ENCODE results near the gene OXER1.

OXER1 gene

DNA sequence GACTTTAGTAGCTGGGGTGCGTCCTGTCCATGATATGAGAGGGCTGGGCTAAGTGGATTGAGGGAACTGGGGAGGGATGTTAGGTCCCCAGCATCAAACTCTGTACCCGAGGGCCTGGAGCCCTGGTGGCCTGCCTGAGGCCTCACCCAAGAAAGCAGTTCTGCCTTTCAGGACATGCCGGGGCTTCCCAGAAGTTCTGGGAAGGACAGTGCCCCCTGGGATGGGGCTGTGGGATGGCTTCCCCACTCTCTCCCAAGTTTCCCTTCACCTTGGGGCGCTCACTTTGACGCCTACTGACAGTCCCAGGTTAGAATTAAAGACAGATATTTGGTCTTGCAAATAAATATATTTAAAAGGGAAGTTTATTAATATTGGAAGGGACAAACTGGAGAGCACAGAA is 1.8 kb downstream of the OXER1 start:
- Histone ChIP-seq H3K18ac (ENCODE audit: low read length) (no peak overlapping the region), H3K14ac (ENCODE audit: low read length) (no peak overlapping the region), H3K36me3 (replicated peaks in 1 of 2; ENCODE audit: control insufficient read depth in 2 of 2, insufficient read depth in 2 of 2, low read length in 2 of 2) (peaks cover 0 to 2% of the 10 kb centered on the region in 2 donors), H3K9ac (ENCODE audit: low read depth, low read length, poor library complexity) (no peak overlapping the region), H2BK5ac (ENCODE audit: low read length) (no peak overlapping the region), H4K8ac (ENCODE audit: low read depth, low read length) (no peak overlapping the region), H3K4me1 (ENCODE audit: control insufficient read depth in 2 of 2, insufficient read depth in 1 of 2, low read depth in 1 of 2, low read length in 2 of 2) (no peaks in the 10 kb centered on the region), H3K27me3 (ENCODE audit: control insufficient read depth in 3 of 3, insufficient read depth in 3 of 3, low read depth in 1 of 3, low read length in 3 of 3) (no peaks in the 10 kb centered on the region), H2BK12ac (ENCODE audit: low read length) (no peak overlapping the region), H2BK15ac (ENCODE audit: low read length) (no peak overlapping the region), H3K4me2 (ENCODE audit: insufficient read depth, low read length, poor library complexity, severe bottlenecking) (no peak overlapping the region), H3K4me3 (ENCODE audit: low read length in 2 of 2) (no peak overlapping the region), H3K27ac (replicated peaks; ENCODE audit: low read length) (no peak overlapping the region), H2AFZ (ENCODE audit: low read length) (no peak overlapping the region), H3K79me1 (ENCODE audit: low read depth, low read length) (peaks cover 2% of the 10 kb centered on the region), H3K4ac (ENCODE audit: low read length) (no peak overlapping the region), H4K91ac (ENCODE audit: low read depth, low read length, poor library complexity) (no peak overlapping the region), H3K23ac (ENCODE audit: low read depth, low read length, poor library complexity) (no peak overlapping the region), H3K9me3 (replicated peaks in 1 of 2; ENCODE audit: control insufficient read depth in 2 of 2, insufficient read depth in 1 of 2, low read depth in 1 of 2, low read length in 2 of 2) (peaks cover 0 to 2% of the 10 kb centered on the region in 2 donors), H2BK120ac (ENCODE audit: low read depth, low read length) (no peak overlapping the region), H2AK5ac (ENCODE audit: low read depth, low read length) (no peak overlapping the region)
- DNase-seq (ENCODE audit: low spot score): no peak
- WGBS, 2 donors (ENCODE audit: extremely low coverage in 2 of 2, insufficient read length in 2 of 2, insufficient replicate concordance in 1 of 2): no CpG with 5 or more reads among the region's 5 CpGs

DNA sequence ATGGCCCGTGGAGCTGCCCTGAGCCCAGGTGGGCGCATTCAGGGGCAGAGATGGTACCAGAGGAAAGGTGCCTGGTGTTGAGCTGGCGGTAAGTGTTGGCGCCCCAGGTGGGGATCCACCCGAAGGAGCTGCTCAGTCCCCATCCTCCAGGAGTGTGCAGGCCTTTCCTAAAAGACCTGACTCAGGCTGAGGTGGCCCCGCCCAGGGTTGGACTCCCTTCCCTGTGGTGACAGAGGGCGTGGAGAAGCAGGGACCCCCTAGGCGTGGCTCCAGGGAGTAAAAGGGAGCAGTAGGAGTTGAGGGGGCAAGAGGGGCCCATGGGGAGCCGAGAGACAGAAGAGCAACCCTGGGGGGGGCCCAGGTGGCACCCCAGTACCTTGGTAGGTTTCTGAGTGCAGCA is 2.4 kb downstream of the OXER1 start:
- H3K4me3 ChIP-seq (ENCODE audit: low read length in 2 of 2): no peak overlapping the region
- H3K79me1 ChIP-seq (ENCODE audit: low read depth, low read length): no peaks in the 10 kb centered on the region
- no peaks in the 10 kb centered on the region for H3K4me1 ChIP-seq (ENCODE audit: control insufficient read depth in 2 of 2, insufficient read depth in 1 of 2, low read depth in 1 of 2, low read length in 2 of 2)
- H3K14ac ChIP-seq (ENCODE audit: low read length): no peak overlapping the region
- no peak overlapping the region for H4K91ac ChIP-seq (ENCODE audit: low read depth, low read length, poor library complexity)
- WGBS, 2 donors (ENCODE audit: extremely low coverage in 2 of 2, insufficient read length in 2 of 2, insufficient replicate concordance in 1 of 2): no CpG with 5 or more reads among the region's 9 CpGs
- DNase-seq (ENCODE audit: low spot score): no peak
- no peak overlapping the region for H2BK12ac ChIP-seq (ENCODE audit: low read length)
- H2AK5ac ChIP-seq (ENCODE audit: low read depth, low read length): no peak overlapping the region
- H2AFZ ChIP-seq (ENCODE audit: low read length): no peak overlapping the region
- H3K27ac ChIP-seq (replicated peaks; ENCODE audit: low read length): no peak overlapping the region
- peak overlapping the region; percentile 25 for H2BK5ac ChIP-seq (ENCODE audit: low read length)
- H2BK120ac ChIP-seq (ENCODE audit: low read depth, low read length): no peak overlapping the region
- no peak overlapping the region for H3K9ac ChIP-seq (ENCODE audit: low read depth, low read length, poor library complexity)
- H3K27me3 ChIP-seq (ENCODE audit: control insufficient read depth in 3 of 3, insufficient read depth in 3 of 3, low read depth in 1 of 3, low read length in 3 of 3): no peaks in the 10 kb centered on the region
- H2BK15ac ChIP-seq (ENCODE audit: low read length): no peak overlapping the region
- H3K23ac ChIP-seq (ENCODE audit: low read depth, low read length, poor library complexity): peak overlapping the region; percentile 11
- no peak overlapping the region for H3K18ac ChIP-seq (ENCODE audit: low read length)
- no peak overlapping the region for H4K8ac ChIP-seq (ENCODE audit: low read depth, low read length)
- H3K36me3 ChIP-seq (replicated peaks in 1 of 2; ENCODE audit: control insufficient read depth in 2 of 2, insufficient read depth in 2 of 2, low read length in 2 of 2): peaks cover 0 to 2% of the 10 kb centered on the region in 2 donors
- H3K9me3 ChIP-seq (replicated peaks in 1 of 2; ENCODE audit: control insufficient read depth in 2 of 2, insufficient read depth in 1 of 2, low read depth in 1 of 2, low read length in 2 of 2): peaks cover 0 to 2% of the 10 kb centered on the region in 2 donors
- no peak overlapping the region for H3K4ac ChIP-seq (ENCODE audit: low read length)
- no peak overlapping the region for H3K4me2 ChIP-seq (ENCODE audit: insufficient read depth, low read length, poor library complexity, severe bottlenecking)

DNA sequence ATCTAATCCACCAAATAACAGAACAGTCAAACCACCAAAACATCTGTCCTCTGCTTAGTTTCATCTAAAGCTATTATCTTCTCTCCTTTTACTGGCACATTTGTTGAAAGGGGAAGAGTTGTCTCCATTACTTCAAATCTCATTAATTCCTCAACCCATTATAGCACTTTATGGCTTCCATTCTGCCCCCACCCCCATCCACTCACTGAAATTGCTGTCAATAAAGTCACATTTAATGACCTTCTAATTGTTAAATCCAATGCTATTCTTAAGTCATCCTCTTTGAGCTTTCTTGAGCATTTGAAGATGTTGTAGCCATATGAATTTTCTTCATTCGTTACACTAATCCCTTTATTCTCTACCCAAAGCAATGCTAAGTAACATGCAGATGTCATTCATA is 5.2 kb downstream of the OXER1 start:
- no peak overlapping the region for H2BK15ac ChIP-seq (ENCODE audit: low read length)
- DNase-seq (ENCODE audit: low spot score): no peak
- H3K4me1 ChIP-seq (ENCODE audit: control insufficient read depth in 2 of 2, insufficient read depth in 1 of 2, low read depth in 1 of 2, low read length in 2 of 2): peaks cover 0 to 2% of the 10 kb centered on the region in 2 donors
- H2BK5ac ChIP-seq (ENCODE audit: low read length): no peak overlapping the region
- H2AK5ac ChIP-seq (ENCODE audit: low read depth, low read length): no peak overlapping the region
- peaks cover 2 to 7% of the 10 kb centered on the region in 2 donors for H3K36me3 ChIP-seq (replicated peaks in 1 of 2; ENCODE audit: control insufficient read depth in 2 of 2, insufficient read depth in 2 of 2, low read length in 2 of 2)
- H3K4me3 ChIP-seq (ENCODE audit: low read length in 2 of 2): no peak overlapping the region
- no peaks in the 10 kb centered on the region for H3K79me1 ChIP-seq (ENCODE audit: low read depth, low read length)
- peaks cover 0 to 2% of the 10 kb centered on the region in 2 donors for H3K9me3 ChIP-seq (replicated peaks in 1 of 2; ENCODE audit: control insufficient read depth in 2 of 2, insufficient read depth in 1 of 2, low read depth in 1 of 2, low read length in 2 of 2)
- no peak overlapping the region for H2BK120ac ChIP-seq (ENCODE audit: low read depth, low read length)
- H4K91ac ChIP-seq (ENCODE audit: low read depth, low read length, poor library complexity): no peak overlapping the region
- no peak overlapping the region for H2AFZ ChIP-seq (ENCODE audit: low read length)
- no peak overlapping the region for H2BK12ac ChIP-seq (ENCODE audit: low read length)
- no peak overlapping the region for H3K9ac ChIP-seq (ENCODE audit: low read depth, low read length, poor library complexity)
- H3K4me2 ChIP-seq (ENCODE audit: insufficient read depth, low read length, poor library complexity, severe bottlenecking): no peak overlapping the region
- H3K23ac ChIP-seq (ENCODE audit: low read depth, low read length, poor library complexity): no peak overlapping the region
- no peak overlapping the region for H4K8ac ChIP-seq (ENCODE audit: low read depth, low read length)
- no peak overlapping the region for H3K4ac ChIP-seq (ENCODE audit: low read length)
- H3K27me3 ChIP-seq (ENCODE audit: control insufficient read depth in 3 of 3, insufficient read depth in 3 of 3, low read depth in 1 of 3, low read length in 3 of 3): no peaks in the 10 kb centered on the region
- no peak overlapping the region for H3K27ac ChIP-seq (replicated peaks; ENCODE audit: low read length)
- H3K14ac ChIP-seq (ENCODE audit: low read length): no peak overlapping the region
- H3K18ac ChIP-seq (ENCODE audit: low read length): no peak overlapping the region
- WGBS, 2 donors (ENCODE audit: extremely low coverage in 2 of 2, insufficient read length in 2 of 2, insufficient replicate concordance in 1 of 2): no CpG with 5 or more reads among the region's 1 CpG

DNA sequence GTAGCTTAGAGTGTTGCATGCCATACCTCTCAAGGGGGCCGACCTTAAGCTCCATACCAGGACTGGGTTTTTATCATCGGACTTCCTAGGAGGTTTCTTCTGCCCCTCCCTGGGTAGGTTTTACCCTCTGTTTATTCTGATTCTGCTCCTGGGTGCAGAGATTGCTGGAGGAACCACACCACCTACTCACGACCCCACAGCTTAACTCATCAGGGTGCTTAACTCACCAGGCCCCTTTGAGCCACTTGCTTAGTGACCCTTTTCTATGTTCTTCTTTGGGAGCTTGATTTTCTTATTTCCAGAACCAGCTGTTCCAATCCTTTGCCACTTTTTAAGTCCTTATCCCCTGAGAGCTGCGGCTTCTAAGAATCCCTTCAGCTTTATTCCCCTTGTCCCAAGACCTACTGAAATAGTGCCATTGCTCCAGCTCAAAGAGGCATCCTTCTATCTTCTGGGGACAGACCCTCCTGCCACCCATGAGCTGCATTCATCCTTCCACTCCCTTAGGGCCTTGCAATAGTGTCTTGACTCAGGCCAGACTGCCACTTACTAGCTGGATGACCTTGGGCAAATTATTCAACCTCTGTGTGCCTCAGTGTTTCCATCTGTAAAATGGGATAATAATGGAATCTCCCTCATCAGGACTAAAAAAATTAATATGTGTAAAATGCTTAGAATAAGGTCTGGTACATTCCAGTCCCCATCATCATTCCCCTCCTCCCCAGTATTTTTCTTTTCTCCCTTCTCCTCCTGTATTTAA is 5.8 kb downstream of the OXER1 start:
- H4K8ac ChIP-seq (ENCODE audit: low read depth, low read length): no peak overlapping the region
- DNase-seq (ENCODE audit: low spot score): no peak
- peaks cover 0 to 2% of the 10 kb centered on the region in 2 donors for H3K4me1 ChIP-seq (ENCODE audit: control insufficient read depth in 2 of 2, insufficient read depth in 1 of 2, low read depth in 1 of 2, low read length in 2 of 2)
- H2AFZ ChIP-seq (ENCODE audit: low read length): no peak overlapping the region
- H3K23ac ChIP-seq (ENCODE audit: low read depth, low read length, poor library complexity): no peak overlapping the region
- H3K4ac ChIP-seq (ENCODE audit: low read length): no peak overlapping the region
- H3K27ac ChIP-seq (replicated peaks; ENCODE audit: low read length): no peak overlapping the region
- H3K9me3 ChIP-seq (replicated peaks in 1 of 2; ENCODE audit: control insufficient read depth in 2 of 2, insufficient read depth in 1 of 2, low read depth in 1 of 2, low read length in 2 of 2): peaks cover 0 to 2% of the 10 kb centered on the region in 2 donors
- no peak overlapping the region for H2BK120ac ChIP-seq (ENCODE audit: low read depth, low read length)
- no peaks in the 10 kb centered on the region for H3K79me1 ChIP-seq (ENCODE audit: low read depth, low read length)
- H2AK5ac ChIP-seq (ENCODE audit: low read depth, low read length): no peak overlapping the region
- H3K14ac ChIP-seq (ENCODE audit: low read length): no peak overlapping the region
- no peak overlapping the region for H3K9ac ChIP-seq (ENCODE audit: low read depth, low read length, poor library complexity)
- no peak overlapping the region for H2BK15ac ChIP-seq (ENCODE audit: low read length)
- H4K91ac ChIP-seq (ENCODE audit: low read depth, low read length, poor library complexity): no peak overlapping the region
- no peak overlapping the region for H3K4me3 ChIP-seq (ENCODE audit: low read length in 2 of 2)
- H3K27me3 ChIP-seq (ENCODE audit: control insufficient read depth in 3 of 3, insufficient read depth in 3 of 3, low read depth in 1 of 3, low read length in 3 of 3): no peaks in the 10 kb centered on the region
- H2BK12ac ChIP-seq (ENCODE audit: low read length): no peak overlapping the region
- H3K4me2 ChIP-seq (ENCODE audit: insufficient read depth, low read length, poor library complexity, severe bottlenecking): no peak overlapping the region
- H3K18ac ChIP-seq (ENCODE audit: low read length): no peak overlapping the region
- H2BK5ac ChIP-seq (ENCODE audit: low read length): no peak overlapping the region
- no CpG with 5 or more reads among the region's 4 CpGs for WGBS, 2 donors (ENCODE audit: extremely low coverage in 2 of 2, insufficient read length in 2 of 2, insufficient replicate concordance in 1 of 2)
- peaks cover 2 to 7% of the 10 kb centered on the region in 2 donors for H3K36me3 ChIP-seq (replicated peaks in 1 of 2; ENCODE audit: control insufficient read depth in 2 of 2, insufficient read depth in 2 of 2, low read length in 2 of 2)

All from neuronal stem cell (in vitro differentiated cells).